ENCODE results near the gene ZNF732.

GRCh38 chr4:236028-236427 is 69.2 kb downstream of the ZNF732 start:
- no peak for TF ChIP-seq GATA2 (IDR thresholded peaks at IDR 0.05; ENCODE audit: low read depth, low read length)
- no peak for TF ChIP-seq GATA3 (IDR thresholded peaks at IDR 0.05; ENCODE audit: low read depth, low read length)
